Thyroid gland (tissue), 4 donors: ENCODE results near the gene VKORC1. TPM values are rescaled to one million over a fixed set of nuclear protein-coding genes. Genes with fewer than 3 reads are reported as not detected.
"Not testable (repeated sequence)": the region's sequence is repeated elsewhere in the genome, so short reads cannot be mapped to it uniquely, and the experiment has no call there.

Source experiments
- DNase-seq, 2 donors: peaks; one replicate each; pipeline ENCODE4 v3.0.0-alpha.2; 2019
- H3K27ac ChIP-seq, 3 donors: fragments of 200-600 bp; sonication (generic); 1 replicate in 2 of 3; 2 replicates in 1 of 3; pipeline ENCODE4 v1.5.1; 2016 to 2019; ENCODE audit warnings: mild to moderate bottlenecking in 1 of 3, moderate library complexity in 1 of 3
- H3K27me3 ChIP-seq: fragments of 200-600 bp; sonication (generic); one replicate; pipeline ENCODE4 v1.5.1; 2019
- H3K36me3 ChIP-seq, 2 donors: fragments of 200-600 bp; sonication (generic); one replicate each; pipeline ENCODE4 v1.5.1; 2016 to 2019
- H3K4me1 ChIP-seq, 2 donors: fragments of 200-600 bp; sonication (generic); one replicate each; pipeline ENCODE4 v1.5.1; 2017 to 2019
- H3K4me3 ChIP-seq, 3 donors: fragments of 200-600 bp; sonication (generic); replicated peaks in 1 of 3; 1 replicate in 2 of 3; 2 replicates in 1 of 3; pipeline ENCODE4 v1.5.1; 2016; ENCODE audit warnings: mild to moderate bottlenecking in 1 of 3
- H3K9me3 ChIP-seq: fragments of 200-600 bp; sonication (generic); one replicate; pipeline ENCODE4 v1.5.1; 2017
- POLR2A ChIP-seq, 2 donors: fragments of 450-650 bp; IDR thresholded peaks; one replicate each; pipeline ENCODE4 v1.6.1; 2017; ENCODE audit warnings: antibody characterized with exemption in 2 of 2, mild to moderate bottlenecking in 2 of 2, moderate library complexity in 1 of 2
- WGBS, 2 donors: methylation state at CpG; one replicate each; pipeline ENCODE4 v1.1.5; 2017; 5-methylcytosine and 5-hydroxymethylcytosine counted together
- intact Hi-C: fragments of 100-400 bp; cut with DNase I; formaldehyde crosslinking; loops from one replicate; pipeline ENCODE4 v1.15.1; 2023
- total RNA-seq, 4 donors: library from RNA; depleted of rRNA; stranded (reverse); fragments of >200 nt; gene quantifications; one replicate each; pipeline ENCODE4 v1.2.3, GENCODE V29; 2016
- TF ChIP-seq, protein P1 (sequence below), 6 experiments: fragments of 200-600 bp in 3 of 6; fragments of 450-650 bp in 3 of 6; sonication (generic) in 3 of 6; IDR thresholded peaks; one replicate each; pipeline ENCODE4 v1.5.1; 2016 to 2019; ENCODE audit warnings: antibody characterized with exemption in 6 of 6, mild to moderate bottlenecking in 2 of 6, inconsistent platforms in 1 of 6, moderate library complexity in 1 of 6

Gene VKORC1
- total RNA-seq, 4 donors from 2014 or later = 58.7 to 145 (median 104) TPM

DNA sequence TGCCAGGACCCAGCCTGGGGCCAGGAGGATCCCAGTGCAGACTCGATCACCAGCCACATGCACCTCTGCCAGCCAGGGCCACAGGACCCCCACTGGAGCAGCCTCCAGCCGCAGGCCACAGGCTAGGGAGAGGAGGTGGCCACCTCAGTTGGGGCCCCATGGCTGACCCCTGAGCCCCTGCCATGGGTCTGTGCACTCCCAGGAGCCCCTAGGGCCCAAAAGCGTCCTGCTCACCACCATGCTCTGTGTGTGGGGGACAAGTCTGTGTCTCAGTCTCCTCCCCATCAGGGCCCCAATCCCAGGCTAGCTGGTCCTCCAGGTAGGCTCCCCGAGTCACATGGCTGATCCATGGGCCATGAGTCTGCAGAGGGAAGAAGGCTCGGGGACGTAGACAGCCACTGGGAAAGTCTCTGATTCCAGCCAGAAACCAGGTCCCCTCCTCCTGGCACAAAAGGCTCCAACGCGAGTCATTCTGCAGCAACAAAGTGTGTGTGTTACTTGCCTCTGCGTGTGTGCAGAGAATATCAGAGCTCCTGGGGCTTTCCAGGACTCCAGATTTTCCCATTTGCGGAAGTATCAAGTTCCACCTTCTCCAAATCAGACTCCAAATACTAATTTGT is 47.0 kb upstream of the VKORC1 start:
- DNase-seq = peak; percentile 55 to 59
- Histone ChIP-seq H3K9me3 (no peaks in the 10 kb centered on the region), H3K36me3 (no peaks in the 10 kb centered on the region), H3K27ac (peak overlapping the region; percentile 79 to 87 (median 86)), H3K4me1 (peaks cover 21 to 36% of the 10 kb centered on the region in 2 donors), H3K4me3 (peak overlapping the region in 1 of 3 donors; percentile 6), H3K27me3 (no peaks in the 10 kb centered on the region)
- TF ChIP-seq POLR2A (IDR thresholded peaks at IDR 0.05) = no peak
- TF ChIP-seq, protein P1, sequence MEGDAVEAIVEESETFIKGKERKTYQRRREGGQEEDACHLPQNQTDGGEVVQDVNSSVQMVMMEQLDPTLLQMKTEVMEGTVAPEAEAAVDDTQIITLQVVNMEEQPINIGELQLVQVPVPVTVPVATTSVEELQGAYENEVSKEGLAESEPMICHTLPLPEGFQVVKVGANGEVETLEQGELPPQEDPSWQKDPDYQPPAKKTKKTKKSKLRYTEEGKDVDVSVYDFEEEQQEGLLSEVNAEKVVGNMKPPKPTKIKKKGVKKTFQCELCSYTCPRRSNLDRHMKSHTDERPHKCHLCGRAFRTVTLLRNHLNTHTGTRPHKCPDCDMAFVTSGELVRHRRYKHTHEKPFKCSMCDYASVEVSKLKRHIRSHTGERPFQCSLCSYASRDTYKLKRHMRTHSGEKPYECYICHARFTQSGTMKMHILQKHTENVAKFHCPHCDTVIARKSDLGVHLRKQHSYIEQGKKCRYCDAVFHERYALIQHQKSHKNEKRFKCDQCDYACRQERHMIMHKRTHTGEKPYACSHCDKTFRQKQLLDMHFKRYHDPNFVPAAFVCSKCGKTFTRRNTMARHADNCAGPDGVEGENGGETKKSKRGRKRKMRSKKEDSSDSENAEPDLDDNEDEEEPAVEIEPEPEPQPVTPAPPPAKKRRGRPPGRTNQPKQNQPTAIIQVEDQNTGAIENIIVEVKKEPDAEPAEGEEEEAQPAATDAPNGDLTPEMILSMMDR (IDR thresholded peaks at IDR 0.05) = no peak
- 17 to 18% methylated on average over 8 of the region's 10 CpGs for WGBS, 2 donors
- intact Hi-C loops = loop anchor here (10.0 kb wide), 1 partner anchor 157 kb away; the partner anchor contains the start of gene HSD3B7

DNA sequence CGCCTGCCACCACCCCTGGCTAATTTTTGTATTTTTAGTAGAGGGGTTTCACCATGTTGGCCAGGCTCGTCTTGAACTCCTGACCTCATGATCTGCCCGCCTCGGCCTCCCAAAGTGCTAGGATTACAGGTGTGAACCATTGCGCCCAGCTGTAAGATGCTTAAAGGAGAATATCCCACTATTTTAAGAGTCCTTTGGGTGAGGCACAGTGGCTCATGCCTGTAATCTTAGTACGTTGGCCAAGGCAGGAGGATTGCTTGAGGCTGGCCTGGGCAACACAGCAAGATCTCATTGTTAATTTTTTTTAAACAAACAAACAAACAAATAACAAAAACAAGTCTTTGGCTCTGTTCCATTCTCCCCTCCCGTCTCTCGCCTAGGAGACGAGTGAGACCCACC is 46.5 kb upstream of the VKORC1 start:
- 89 to 93% methylated on average over 9 of the region's 9 CpGs for WGBS, 2 donors
- DNase-seq, H3K9me3 ChIP-seq, H3K27me3 ChIP-seq, H3K36me3 ChIP-seq, H3K4me3 ChIP-seq: not testable (repeated sequence)
- Histone ChIP-seq H3K27ac (peak overlapping the region; percentile 79 to 87 (median 86)), H3K4me1 (peaks cover 25 to 40% of the 10 kb centered on the region in 2 donors)
- intact Hi-C loops = loop anchor here (10.0 kb wide), 1 partner anchor 156 kb away; the partner anchor contains the start of gene HSD3B7

- H3K27me3 ChIP-seq = no peaks in the 10 kb centered on the region
- DNase-seq = peak; percentile 91 to 94
- intact Hi-C loops = no loop called here
- no peaks in the 10 kb centered on the region for H3K36me3 ChIP-seq
- peak in 1 of 2 donors; percentile 29 for TF ChIP-seq POLR2A (IDR thresholded peaks at IDR 0.05)
- TF ChIP-seq, protein P1 (IDR thresholded peaks at IDR 0.05) = no peak
- no peaks in the 10 kb centered on the region for H3K9me3 ChIP-seq
- peaks cover 36 to 53% of the 10 kb centered on the region in 2 donors for H3K4me1 ChIP-seq
- H3K4me3 ChIP-seq = no peak overlapping the region
- 29 to 34% methylated on average over 17 to 23 of the region's 27 CpGs for WGBS, 2 donors
- peak overlapping the region; percentile 36 to 80 (median 70) for H3K27ac ChIP-seq
Measured at GRCh38 chr16:31138621-31139578, 44.3 kb upstream of the VKORC1 start.

GRCh38 chr16:31136822-31137499 is 42.4 kb upstream of the VKORC1 start:
- H3K27ac ChIP-seq, H3K4me3 ChIP-seq, H3K9me3 ChIP-seq, H3K36me3 ChIP-seq, H3K27me3 ChIP-seq, DNase-seq, intact Hi-C loops: not testable (repeated sequence)
- 84 to 85% methylated on average over 20 of the region's 20 CpGs for WGBS, 2 donors
- H3K4me1 ChIP-seq = peaks cover 38 to 55% of the 10 kb centered on the region in 2 donors

- no peak for DNase-seq
- TF ChIP-seq POLR2A (IDR thresholded peaks at IDR 0.05) = no peak
- TF ChIP-seq, protein P1 (IDR thresholded peaks at IDR 0.05) = no peak
- H3K9me3 ChIP-seq = no peaks in the 10 kb centered on the region
- H3K36me3 ChIP-seq = peaks cover 10 to 14% of the 10 kb centered on the region in 2 donors
- H3K4me1 ChIP-seq = peaks cover 40 to 55% of the 10 kb centered on the region in 2 donors
- no peaks in the 10 kb centered on the region for H3K27me3 ChIP-seq
- H3K4me3 ChIP-seq = no peak overlapping the region
- intact Hi-C loops = no loop called here
- H3K27ac ChIP-seq = peak overlapping the region in 1 of 3 donors; percentile 97
- WGBS, 2 donors = 83 to 85% methylated on average over 6 of the region's 6 CpGs
Measured at GRCh38 chr16:31136287-31136662, 41.7 kb upstream of the VKORC1 start.
